GM18505 (cell line): ENCODE data around the gene GPR132.
"Not testable (repeated sequence)": the region's sequence is repeated elsewhere in the genome, so short reads cannot be mapped to it uniquely, and the experiment has no call there.

ENCODE experiments used
- ATAC-seq: cut with Tn5 transposase; IDR thresholded peaks from one replicate; pipeline ENCODE4 v1.9.1; 2021; ENCODE audit not compliant: unreplicated experiment
- POLR2A ChIP-seq: IDR thresholded peaks from 4 replicates; pipeline ENCODE4 v1.6.1; 2011; ENCODE audit warnings: borderline replicate concordance; ENCODE audit not compliant: insufficient read depth, insufficient read length; ENCODE audit errors: extremely low read depth

Gene GPR132

GRCh38 chr14:105067140-105067968 lies 2.1 kb upstream of the GPR132 start:
- peak; percentile 53 for TF ChIP-seq POLR2A
- no peak for ATAC-seq

GRCh38 chr14:105066240-105067071 lies 1.2 kb upstream of the GPR132 start:
- TF ChIP-seq POLR2A, result no peak
- ATAC-seq, result no peak

GRCh38 chr14:105064721-105065143 lies 498 bp downstream of the GPR132 start:
- ATAC-seq, result no peak
- TF ChIP-seq POLR2A, result no peak

- ATAC-seq, result no peak
- no peak for TF ChIP-seq POLR2A
Observed at GRCh38 chr14:105064001-105064400, 1.2 kb downstream of the GPR132 start.

GRCh38 chr14:105063506-105063905 lies 1.7 kb downstream of the GPR132 start:
- peak; percentile 24 for TF ChIP-seq POLR2A
- not testable (repeated sequence) for ATAC-seq

- no peak for TF ChIP-seq POLR2A
- no peak for ATAC-seq
Observed at GRCh38 chr14:105063056-105063455, 2.2 kb downstream of the GPR132 start.

GRCh38 chr14:105062048-105062433 lies 3.2 kb downstream of the GPR132 start:
- no peak for ATAC-seq
- TF ChIP-seq POLR2A, result no peak

- no peak for TF ChIP-seq POLR2A
- ATAC-seq, result no peak
Observed at GRCh38 chr14:105061428-105062047, 3.7 kb downstream of the GPR132 start.

- ATAC-seq, result no peak
- no peak for TF ChIP-seq POLR2A
Observed at GRCh38 chr14:105060751-105061427, 4.3 kb downstream of the GPR132 start.

- no peak for TF ChIP-seq POLR2A
- ATAC-seq, result no peak
Observed at GRCh38 chr14:105059925-105060565, 5.2 kb downstream of the GPR132 start.

- TF ChIP-seq POLR2A, result no peak
- ATAC-seq, result no peak
Observed at GRCh38 chr14:105059035-105059924, 6.0 kb downstream of the GPR132 start.

GRCh38 chr14:105058521-105059034 lies 6.7 kb downstream of the GPR132 start:
- no peak for ATAC-seq
- TF ChIP-seq POLR2A, result no peak

GRCh38 chr14:105056303-105056831 lies 8.9 kb downstream of the GPR132 start:
- no peak for ATAC-seq
- no peak for TF ChIP-seq POLR2A
